ENCODE data around the gene ACTN2. TPM values are rescaled to one million over a fixed set of nuclear protein-coding genes. Genes with fewer than 3 reads are reported as not detected.
A peak's percentile ranks its signal among the peaks of the same experiment; 100 is the strongest.

ACTN2 gene
- total RNA-seq, 1 donor from 2014 or later = 1.5 TPM

- H3K9me3 ChIP-seq = no peaks in the 10 kb centered on the region
- H3K36me3 ChIP-seq = no peaks in the 10 kb centered on the region
- TF ChIP-seq POLR2AphosphoS5 (IDR thresholded peaks at IDR 0.05; ENCODE audit: insufficient read depth in 1 of 2, low read depth in 1 of 2) (no peak), CTCF (IDR thresholded peaks at IDR 0.05) (peak; percentile 7 to 40 (median 29)), POLR2A (IDR thresholded peaks at IDR 0.05) (no peak)
- H3K27ac ChIP-seq = no peak overlapping the region
- H3K4me3 ChIP-seq = no peak overlapping the region
- intact Hi-C loops (cut with DNase I) = no loop called here
- no peaks in the 10 kb centered on the region for H3K4me1 ChIP-seq
- no peaks in the 10 kb centered on the region for H3K27me3 ChIP-seq
- DNase-seq (ENCODE audit: extremely low spot score in 2 of 2) = no peak
Observed at GRCh38 chr1:236759252-236759859, 73.1 kb downstream of the ACTN2 start.

GRCh38 chr1:236760480-236760879 is 74.2 kb downstream of the ACTN2 start:
- Histone ChIP-seq H3K27me3 (no peaks in the 10 kb centered on the region), H3K9me3 (no peaks in the 10 kb centered on the region), H3K4me3 (no peak overlapping the region), H3K4me1 (no peaks in the 10 kb centered on the region), H3K36me3 (no peaks in the 10 kb centered on the region), H3K27ac (no peak overlapping the region)
- TF ChIP-seq POLR2A (IDR thresholded peaks at IDR 0.05) = no peak
- no peak for TF ChIP-seq CTCF (IDR thresholded peaks at IDR 0.05)
- no peak for TF ChIP-seq POLR2AphosphoS5 (IDR thresholded peaks at IDR 0.05; ENCODE audit: insufficient read depth in 1 of 2, low read depth in 1 of 2)
- intact Hi-C loops (cut with DNase I) = no loop called here
- no peak for DNase-seq (ENCODE audit: extremely low spot score in 2 of 2)

GRCh38 chr1:236760986-236761385 is 74.7 kb downstream of the ACTN2 start:
- Histone ChIP-seq H3K27me3 (no peaks in the 10 kb centered on the region), H3K9me3 (no peaks in the 10 kb centered on the region), H3K4me3 (no peak overlapping the region), H3K4me1 (no peaks in the 10 kb centered on the region), H3K27ac (no peak overlapping the region), H3K36me3 (no peaks in the 10 kb centered on the region)
- TF ChIP-seq POLR2AphosphoS5 (IDR thresholded peaks at IDR 0.05; ENCODE audit: insufficient read depth in 1 of 2, low read depth in 1 of 2) = no peak
- DNase-seq (ENCODE audit: extremely low spot score in 2 of 2) = no peak
- intact Hi-C loops (cut with DNase I) = no loop called here

GRCh38 chr1:236761397-236762132 is 75.3 kb downstream of the ACTN2 start:
- H3K4me3 ChIP-seq = no peak overlapping the region
- TF ChIP-seq CTCF (IDR thresholded peaks at IDR 0.05) (no peak), POLR2AphosphoS5 (IDR thresholded peaks at IDR 0.05; ENCODE audit: insufficient read depth in 1 of 2, low read depth in 1 of 2) (no peak), POLR2A (IDR thresholded peaks at IDR 0.05) (no peak)
- intact Hi-C loops (cut with DNase I) = no loop called here
- no peaks in the 10 kb centered on the region for H3K27me3 ChIP-seq
- no peaks in the 10 kb centered on the region for H3K9me3 ChIP-seq
- H3K36me3 ChIP-seq = no peaks in the 10 kb centered on the region
- no peak for DNase-seq (ENCODE audit: extremely low spot score in 2 of 2)
- no peaks in the 10 kb centered on the region for H3K4me1 ChIP-seq
- no peak overlapping the region for H3K27ac ChIP-seq

- Histone ChIP-seq H3K4me3 (no peak overlapping the region), H3K9me3 (no peaks in the 10 kb centered on the region), H3K27me3 (no peaks in the 10 kb centered on the region), H3K36me3 (no peaks in the 10 kb centered on the region), H3K4me1 (no peaks in the 10 kb centered on the region), H3K27ac (no peak overlapping the region)
- TF ChIP-seq CTCF (IDR thresholded peaks at IDR 0.05) (no peak), POLR2AphosphoS5 (IDR thresholded peaks at IDR 0.05; ENCODE audit: insufficient read depth in 1 of 2, low read depth in 1 of 2) (no peak), POLR2A (IDR thresholded peaks at IDR 0.05) (no peak)
- no peak for DNase-seq (ENCODE audit: extremely low spot score in 2 of 2)
- intact Hi-C loops (cut with DNase I) = no loop called here
Observed at GRCh38 chr1:236762410-236762809, 76.1 kb downstream of the ACTN2 start.
